HTERT RPE-1 (cell line): ENCODE results near the gene SV2C.
"Not testable (repeated sequence)": the region's sequence is repeated elsewhere in the genome, so short reads cannot be mapped to it uniquely, and the experiment has no call there.

Experiments used
- in situ Hi-C: fragments of 300-500 bp; cut with MboI; formaldehyde crosslinking; loops from 4 replicates; pipeline ENCODE4 v1.14.3; 2020; ENCODE audit warnings: low sequenced_read_pairs

Gene SV2C

DNA sequence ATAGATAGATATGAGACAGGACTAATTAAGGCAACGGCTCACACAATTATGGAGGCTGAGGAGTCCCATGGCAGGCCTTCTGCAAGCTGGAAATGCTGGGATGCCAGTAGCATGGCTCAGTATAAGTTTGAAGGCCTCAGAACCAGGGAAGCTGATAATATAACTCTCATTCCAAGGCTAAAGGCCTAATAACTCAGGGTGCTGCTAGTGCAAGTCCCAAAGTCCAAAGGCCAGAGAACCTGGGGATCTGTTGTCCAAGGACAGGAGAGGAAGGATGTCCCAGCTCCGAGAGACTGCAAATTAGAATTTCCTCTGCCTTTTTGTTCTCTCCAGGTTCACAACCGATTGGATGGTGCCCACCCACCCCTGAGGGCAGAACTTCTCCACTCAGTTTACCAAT is 114.5 kb downstream of the SV2C start:
- in situ Hi-C loops: no loop called here

DNA sequence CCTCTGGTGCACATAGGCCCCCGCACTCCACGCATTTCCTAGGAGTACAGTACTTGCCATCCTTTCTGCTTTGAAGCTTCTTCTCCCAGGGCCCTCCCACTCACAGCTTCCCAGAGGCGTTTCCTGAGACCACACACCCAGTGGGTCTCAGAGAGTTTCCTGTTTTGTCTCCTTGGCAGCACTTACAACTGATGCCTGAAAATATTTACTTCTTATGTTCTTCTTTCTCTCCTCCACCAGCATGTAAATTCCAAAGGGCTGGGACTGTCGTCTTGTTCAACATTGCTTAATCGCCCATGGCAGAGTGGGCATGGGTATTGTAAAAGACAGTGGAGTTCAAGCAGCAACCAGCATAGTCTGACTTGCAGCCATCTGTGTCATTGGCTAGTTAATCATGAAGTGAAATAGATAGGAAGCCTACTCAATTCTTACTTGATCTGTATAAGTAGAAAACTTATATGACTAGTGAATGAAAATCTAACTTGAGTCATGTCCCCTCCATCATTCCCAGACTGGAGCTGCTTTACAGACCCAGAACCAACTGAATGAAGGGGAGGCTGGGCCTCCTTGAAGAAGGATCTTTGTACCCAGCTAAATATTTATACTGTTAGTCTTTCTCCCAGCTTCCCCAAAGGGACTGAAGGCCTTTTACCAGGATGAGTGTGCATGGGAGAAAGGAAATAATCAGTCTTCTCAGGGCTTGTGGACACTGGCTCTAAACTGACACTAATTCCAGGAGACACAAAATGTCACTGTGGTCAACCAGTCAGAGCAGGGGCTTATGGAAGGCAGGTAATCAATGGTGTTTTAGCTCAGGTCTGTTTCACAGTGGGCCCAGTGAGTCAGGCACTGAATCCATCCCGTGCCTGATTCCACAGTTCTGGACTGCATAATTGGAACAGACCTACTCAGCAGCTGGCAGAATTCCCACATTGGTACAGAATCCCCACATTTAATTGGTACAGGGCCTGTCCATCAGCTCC is 116.4 kb downstream of the SV2C start:
- in situ Hi-C loops: no loop called here

DNA sequence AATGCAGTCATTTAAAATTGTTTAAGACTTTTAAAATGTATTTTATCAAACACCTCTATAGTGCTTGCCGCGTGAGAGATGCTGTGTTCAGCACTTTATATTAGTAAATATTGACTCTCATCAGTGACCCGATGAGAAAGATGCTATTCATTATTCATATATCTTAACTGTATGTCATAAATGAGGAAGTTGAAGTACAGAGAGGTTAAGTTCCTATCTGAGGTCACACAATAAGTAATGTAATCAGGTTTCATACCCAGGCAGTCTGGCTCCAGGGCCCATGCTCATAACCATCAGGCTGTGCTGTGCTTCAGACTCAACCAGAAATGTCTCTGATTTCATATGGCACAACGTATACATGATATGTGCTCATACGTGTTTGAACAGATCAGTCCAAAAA is 119.0 kb downstream of the SV2C start:
- in situ Hi-C loops: no loop called here

DNA sequence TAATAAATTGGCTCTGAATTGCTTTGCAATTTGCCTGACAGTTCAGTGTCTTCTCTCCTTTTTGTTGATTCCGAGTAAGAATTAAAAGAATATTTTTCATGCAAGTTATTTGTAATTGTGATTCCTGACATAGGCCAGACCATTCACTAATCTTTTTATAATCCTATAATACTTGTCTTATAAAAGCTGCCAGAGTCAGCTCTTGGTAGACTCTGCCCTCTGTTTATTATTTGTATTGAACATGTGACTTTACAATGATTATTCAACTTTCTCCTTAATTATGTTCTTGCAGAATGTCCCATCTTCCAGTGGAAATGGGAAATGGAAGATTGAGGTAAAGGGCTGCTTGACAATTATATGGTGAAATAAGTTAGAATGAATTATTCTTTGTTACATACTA is 121.0 kb downstream of the SV2C start:
- in situ Hi-C loops: no loop called here

DNA sequence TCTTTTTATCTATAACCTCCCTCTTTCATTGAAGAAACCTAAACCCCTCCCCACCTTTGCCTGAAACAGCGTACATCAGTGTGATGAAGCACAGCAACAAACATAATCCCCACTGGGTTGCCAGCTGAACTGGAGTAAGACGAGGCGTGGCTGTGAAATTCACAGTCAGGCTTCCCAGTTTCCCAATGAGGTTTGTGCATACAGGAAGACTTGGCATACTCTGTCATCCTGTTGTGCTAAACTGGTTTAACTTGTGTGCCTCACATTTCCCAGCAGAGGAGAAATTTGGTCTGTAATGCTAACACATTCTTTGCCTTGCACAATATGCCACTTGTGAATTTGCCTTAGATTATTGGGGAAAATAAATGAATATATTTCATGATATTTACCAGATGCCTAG is 121.5 kb downstream of the SV2C start:
- in situ Hi-C loops: no loop called here

DNA sequence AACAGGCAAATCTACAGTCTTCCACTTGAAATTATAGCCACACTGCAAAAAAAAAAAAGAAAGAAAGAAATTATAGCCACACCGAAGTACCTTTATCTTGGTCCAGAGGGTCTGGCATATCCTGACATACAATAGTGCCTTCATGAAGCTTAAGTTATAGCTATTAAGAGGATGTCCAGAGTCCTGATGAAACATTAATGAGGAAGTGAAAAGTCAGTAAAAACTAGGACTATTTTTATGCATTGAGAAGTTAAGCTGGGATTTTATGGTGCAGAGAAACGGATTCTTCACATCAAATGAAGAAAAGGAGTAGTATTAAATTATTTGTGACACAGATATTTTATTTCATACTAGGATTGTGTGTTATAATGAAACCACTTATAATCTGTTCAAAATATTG is 123.9 kb downstream of the SV2C start:
- in situ Hi-C loops: no loop called here

DNA sequence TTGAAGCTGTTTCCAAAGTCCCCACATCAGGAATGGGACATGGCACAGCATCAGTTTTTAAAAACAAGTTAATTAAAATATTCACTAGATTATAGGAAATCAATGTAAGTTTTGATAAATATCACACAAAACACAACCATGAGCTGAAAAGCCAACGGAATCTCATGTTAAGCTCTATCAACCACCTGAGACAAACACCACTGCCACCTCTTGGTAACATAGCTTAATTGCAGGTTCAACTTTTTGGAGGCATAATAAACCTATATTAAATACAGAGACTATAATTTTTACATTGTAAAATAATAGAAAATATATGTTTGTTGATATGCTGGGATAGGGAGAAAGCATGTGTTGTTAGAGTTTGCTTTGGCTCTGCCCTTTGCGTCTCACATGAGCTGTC is 126.1 kb downstream of the SV2C start:
- in situ Hi-C loops: no loop called here

DNA sequence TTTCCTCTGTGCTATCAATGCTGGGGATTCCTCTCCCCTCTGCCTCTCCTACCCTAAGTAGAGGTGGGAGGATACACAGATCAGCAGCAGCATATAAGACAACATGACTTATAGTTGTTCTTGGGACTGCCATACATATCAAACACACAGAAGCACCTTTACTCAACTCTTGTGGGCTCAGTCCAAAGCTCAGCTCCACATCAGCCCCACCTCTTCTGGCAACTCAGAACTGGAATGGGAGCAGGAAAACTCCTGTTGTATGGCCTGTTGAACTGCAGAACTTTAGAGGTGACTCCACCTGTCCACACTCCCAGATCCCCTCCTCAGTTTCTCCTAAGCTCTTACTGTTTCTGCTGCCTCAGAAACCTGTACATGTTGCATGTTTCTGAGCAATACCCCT is 127.8 kb downstream of the SV2C start:
- in situ Hi-C loops: no loop called here

DNA sequence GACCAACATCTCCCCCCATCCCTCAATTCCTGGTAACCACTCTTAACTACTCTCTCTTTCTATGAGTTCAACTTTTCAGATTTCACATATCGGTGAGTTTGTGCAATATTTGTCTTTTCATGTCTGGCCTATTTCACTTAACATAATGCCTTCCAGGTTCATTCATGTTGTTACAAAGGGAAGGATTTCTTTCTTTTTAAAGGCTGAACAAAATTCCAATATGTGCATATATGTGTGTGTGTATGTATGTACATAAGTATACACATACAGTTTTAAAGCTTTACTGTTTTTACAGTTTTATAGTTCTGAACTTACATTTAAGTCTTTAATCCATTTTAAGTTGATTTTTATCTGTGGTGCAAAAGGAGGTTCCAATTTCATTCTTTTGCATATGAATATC is 130.7 kb downstream of the SV2C start:
- in situ Hi-C loops: no loop called here

DNA sequence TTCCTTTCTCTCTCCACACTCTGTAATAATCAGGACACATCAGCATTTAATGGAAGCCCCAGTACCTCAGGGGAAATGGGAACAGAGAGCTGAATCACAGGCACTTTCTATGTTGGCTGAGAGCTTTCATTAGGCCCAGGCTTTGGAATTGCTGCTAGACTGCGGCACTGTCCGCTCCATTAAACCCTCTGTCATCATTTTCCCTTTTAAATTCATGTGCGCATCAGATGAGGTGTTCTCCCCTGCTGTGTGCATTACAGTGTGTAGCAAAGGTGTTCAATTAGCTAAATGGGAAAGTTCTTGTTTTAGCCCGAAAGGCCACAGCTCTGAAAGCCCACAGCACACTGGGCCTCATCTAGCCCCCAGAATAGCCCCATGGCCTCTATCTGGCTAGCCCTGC is 133.6 kb downstream of the SV2C start:
- in situ Hi-C loops: no loop called here

DNA sequence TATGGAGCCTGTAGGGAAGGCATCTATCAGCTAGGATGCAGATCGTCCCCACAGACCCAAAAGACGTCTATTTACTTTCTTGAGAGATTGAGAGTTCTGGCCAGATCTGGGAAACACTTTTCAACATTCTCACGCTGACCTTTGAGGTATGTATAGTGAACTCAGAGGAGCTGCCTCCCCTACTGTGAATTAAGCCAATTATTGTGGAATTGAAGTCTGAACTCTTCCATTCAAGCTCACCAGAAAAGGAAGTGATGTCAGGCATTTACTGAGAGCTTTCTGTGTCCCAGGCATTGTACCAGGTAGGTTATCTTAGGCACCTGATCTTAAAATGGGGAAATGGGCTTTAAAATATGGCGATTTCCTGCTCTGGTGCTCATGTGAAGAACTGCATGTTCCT is 136.5 kb downstream of the SV2C start:
- in situ Hi-C loops: no loop called here

DNA sequence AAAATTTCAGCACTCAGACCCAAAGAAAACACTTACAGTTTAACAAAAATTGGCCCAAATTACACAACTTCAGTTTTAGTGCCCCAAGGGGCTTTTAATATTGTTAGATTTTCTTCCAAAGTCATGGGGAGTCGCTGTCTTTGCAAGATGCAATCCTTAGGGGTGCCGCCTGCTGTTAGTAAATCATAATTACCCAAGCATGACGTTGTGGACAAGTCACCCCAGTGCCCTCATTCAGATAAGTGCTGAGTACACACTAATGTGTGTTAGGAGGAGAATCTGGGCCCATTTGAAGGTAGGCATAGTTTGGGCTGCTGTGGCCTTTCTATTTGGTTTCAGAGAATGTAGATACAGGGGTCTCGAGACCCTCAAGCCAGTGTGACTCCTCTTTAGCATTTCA is 138.1 kb downstream of the SV2C start:
- in situ Hi-C loops: no loop called here

DNA sequence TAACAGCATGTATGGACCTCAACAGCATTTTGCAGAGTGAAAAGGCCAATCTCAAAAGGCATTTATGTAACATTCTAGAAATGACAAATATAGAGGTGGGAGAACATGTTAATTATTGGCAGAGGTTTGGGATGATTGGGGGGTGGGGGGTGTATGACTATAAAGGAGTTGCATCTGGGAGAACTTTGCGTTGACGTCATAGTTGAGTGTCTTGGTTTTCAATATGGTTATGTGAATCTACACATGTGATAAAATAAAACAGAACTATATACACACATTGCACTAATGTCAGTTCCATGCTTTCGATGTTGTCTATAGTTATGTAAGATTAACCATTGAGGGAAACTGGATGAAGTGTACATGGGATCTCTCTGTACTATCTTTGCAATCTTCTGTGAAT is 139.1 kb downstream of the SV2C start:
- in situ Hi-C loops: no loop called here

DNA sequence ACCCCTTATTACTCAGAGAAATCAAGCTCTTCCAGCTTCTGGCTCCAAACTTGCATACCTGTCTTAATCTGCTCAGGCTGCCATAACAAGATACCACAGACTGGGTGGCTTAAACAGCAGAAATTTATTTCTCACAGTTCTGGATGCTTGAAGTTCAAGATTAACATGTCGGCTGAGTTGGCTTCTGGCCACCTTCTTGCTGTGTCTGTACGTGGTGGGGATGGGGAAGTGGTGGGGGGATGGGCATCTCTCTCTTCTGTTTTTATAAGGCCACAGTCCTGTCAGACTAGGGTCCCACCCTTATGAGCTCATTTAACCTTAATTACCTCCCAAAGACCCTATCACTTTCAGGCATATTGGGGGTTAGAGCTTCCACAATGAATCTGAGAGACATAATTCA is 140.5 kb downstream of the SV2C start:
- in situ Hi-C loops: no loop called here

DNA sequence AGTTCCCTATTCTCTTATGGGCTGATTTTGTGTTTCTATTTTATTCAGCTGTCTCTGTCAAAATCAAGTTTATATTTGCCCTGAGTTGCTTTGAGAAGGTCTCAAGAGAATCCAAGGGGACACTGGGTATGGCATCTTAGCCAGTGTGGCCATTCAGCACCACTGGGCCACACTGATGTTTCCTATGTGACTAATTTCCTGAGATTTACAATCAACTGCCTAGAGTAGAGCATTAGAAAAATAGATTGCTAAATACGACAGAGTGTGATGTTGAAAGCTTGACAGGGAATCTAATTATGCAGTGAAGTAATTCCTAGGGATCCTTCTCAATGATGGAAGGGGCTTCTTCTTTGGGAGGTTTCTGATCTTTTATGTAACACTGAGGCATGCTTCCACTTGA is 141.7 kb downstream of the SV2C start:
- in situ Hi-C loops: no loop called here

DNA sequence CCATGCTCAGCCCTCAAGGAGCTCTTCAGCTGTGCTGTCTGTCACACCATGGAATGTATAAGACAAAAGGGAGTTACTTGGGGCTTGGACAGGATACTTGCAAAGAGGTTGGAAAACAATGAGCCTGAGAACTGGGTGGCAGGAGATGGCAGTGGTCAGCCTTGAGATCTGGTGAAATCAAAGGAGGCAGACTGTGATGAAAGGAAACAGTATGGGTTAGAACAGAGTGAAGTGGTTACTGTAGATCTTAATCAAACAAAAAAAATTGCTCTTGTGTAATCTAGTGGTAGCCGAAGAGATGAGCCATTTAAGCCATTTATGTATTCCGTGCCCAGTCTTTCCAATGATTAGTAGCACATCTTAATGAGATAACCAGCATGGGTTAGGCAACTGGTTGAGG is 142.2 kb downstream of the SV2C start:
- in situ Hi-C loops: no loop called here

DNA sequence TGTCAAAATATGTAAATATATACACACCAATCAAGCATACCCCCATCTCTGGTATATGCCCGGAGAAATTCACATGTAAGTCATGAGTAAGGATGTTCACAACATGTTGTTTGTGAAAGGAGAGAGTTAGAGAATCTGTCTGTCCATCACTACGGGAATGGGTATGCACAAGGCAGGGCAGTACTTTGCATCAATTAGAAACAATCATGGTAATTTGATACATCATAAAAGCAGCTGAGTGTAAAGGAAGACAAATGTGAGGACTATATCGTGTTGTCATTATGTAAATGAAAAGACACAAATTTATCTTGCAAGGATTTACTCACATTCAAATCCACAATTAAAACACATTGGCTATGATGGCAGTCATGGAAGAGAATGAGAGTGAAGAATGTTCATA is 146.7 kb downstream of the SV2C start:
- in situ Hi-C loops: no loop called here

DNA sequence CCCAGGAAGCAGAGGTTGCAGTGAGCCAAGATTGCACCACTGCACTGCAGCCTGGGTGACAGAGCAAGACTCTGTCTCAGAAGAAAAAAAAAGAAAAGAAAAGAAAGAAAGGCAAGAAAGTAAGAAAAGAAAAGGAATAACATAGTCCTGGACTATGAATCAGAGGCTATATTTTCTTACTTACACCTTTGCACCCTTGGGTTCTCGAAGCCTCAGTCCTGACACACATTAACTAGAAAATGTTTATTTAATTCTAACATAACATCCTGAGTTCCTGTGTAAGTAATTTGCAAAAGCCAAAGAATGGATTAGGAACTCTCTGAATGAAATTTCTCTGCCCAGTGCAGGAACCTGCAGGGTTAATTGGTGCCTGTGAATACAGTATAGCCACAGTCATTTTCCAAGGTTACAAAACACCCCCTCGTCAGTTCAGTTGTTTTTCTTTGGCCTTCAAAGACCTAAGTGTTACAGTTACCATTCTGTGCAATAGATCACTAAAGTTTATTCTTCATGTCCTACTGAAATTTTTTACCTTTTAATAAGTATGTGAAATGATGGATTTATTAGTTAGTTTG is 147.6 kb downstream of the SV2C start:
- in situ Hi-C loops: no loop called here

DNA sequence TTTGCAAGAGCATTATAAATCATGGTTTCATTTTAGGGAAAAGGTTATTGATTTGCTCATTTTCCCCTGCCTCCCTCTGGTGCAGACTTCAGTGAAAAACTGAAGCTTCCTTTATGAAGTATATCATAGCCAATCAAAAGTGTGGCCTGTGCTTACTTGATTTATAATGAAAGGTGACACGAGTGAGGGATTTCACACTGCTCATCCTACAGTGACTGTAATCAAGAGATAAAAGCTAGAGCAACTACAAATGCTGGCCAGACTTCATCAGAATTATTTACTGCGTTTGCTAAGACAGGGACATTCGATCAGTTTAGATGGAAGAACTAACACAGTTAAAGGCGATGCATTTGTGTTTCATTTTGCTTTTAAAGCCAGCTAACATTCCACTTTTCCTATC is 151.5 kb downstream of the SV2C start:
- in situ Hi-C loops: no loop called here

DNA sequence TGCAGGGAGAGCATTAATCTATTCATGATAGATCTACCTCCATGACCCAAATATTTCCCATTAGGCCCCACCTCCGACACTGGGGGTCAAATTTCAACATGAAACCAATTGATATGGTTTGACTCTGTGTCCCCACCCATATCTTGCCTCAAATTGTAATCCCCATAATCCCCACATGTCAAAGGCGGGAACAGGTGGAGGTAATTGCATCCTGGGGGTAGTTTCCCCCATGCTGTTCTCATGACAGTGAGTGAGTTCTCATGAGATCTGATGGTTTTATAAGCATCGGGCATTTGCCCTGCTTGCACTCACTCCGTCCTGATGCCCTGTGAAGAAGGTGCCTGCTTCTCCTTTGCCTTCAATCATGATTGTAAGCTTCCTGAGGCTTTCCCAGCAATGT is 153.5 kb downstream of the SV2C start:
- in situ Hi-C loops: no loop called here

DNA sequence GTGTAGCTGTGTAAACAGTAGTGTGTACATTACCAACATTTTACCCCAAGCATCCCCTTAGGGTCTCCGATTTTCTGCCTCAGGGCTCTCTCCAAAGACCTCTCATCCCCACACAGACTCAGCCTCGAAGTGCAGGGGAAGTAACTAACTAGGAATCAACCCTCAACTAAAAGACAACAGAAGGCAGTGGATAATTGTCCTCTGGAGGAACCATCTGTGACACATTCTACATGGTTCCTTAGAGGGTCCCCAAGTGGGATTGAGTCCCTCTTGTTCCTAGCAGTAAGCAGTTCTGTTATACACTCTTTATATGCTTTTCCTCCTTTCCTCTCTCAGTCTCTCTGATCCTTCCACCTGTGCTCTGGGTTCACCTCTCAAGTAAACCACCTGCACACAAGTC is 157.2 kb downstream of the SV2C start:
- in situ Hi-C loops: no loop called here

DNA sequence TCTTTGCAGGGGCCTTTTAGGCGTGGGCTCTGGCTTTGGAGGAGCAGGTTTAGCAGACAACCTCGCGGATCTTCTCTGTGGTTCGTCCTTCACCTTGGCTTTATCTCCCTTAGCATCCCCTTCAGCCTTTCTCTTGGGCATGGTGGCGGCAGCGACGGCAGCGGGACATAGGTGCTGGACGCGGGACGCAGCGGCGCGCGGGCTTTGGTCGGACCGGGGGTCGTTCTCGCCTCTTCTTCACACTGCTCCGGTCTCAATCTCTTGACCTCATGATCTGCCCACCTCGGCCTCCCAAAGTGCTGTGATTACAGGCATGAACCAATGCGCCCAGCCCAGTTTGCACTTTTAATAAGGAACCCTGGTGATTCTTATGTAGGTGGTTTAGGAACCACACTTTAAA is 159.0 kb downstream of the SV2C start:
- in situ Hi-C loops: not testable (repeated sequence)

DNA sequence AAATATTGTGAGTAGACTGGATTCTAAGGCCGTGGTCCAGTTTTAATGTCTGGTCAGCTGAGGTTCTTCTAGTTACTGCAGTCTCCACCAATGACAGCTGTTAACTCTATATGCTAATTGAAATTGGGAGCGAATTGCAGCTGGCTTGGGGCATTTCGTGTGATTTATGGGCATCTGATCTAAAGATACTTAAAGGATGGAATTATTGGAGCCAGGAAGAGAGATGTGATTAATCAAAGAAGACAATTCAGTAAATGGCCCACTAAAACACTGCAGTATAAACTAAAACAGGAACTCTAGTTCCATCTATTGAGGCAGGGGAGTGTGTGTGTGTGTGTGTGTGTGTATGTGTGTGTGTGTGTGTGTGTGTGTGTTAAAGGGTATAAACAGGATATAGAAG is 162.4 kb downstream of the SV2C start:
- in situ Hi-C loops: no loop called here
